Kidney (tissue), 14 donors: Measurements from ENCODE around the gene AKAP13. TPM values are rescaled to one million over a fixed set of nuclear protein-coding genes. Genes with fewer than 3 reads are reported as not detected.

Experiments
- DNase-seq, 5 donors: peaks; one replicate each; pipeline ENCODE4 v3.0.0-alpha.2; 2013 to 2020
- FAIRE-seq: peaks from 2 replicates; lab custom pipeline; 2012; peaks lifted over from hg19 to GRCh38; lab: Jason Lieb, UNC
- H3K27ac ChIP-seq, 2 donors: one replicate each; pipeline ENCODE4 v1.7.0; 2013; ENCODE audit warnings: low read depth in 2 of 2, low read length in 2 of 2, inconsistent platforms in 1 of 2
- H3K27me3 ChIP-seq: one replicate; pipeline ENCODE4 v1.7.1; 2013; ENCODE audit warnings: low read length, inconsistent platforms; ENCODE audit not compliant: control insufficient read depth, insufficient read depth
- H3K36me3 ChIP-seq, 3 donors: one replicate each; pipeline versions ENCODE4 v1.7.0 to v1.7.1; 2013; ENCODE audit warnings: low read length in 3 of 3, control low read depth in 1 of 3, inconsistent platforms in 1 of 3; ENCODE audit not compliant: insufficient read depth in 3 of 3, control insufficient read depth in 2 of 3
- H3K4me1 ChIP-seq, 3 donors: one replicate each; pipeline versions ENCODE4 v1.7.0 to v1.7.1; 2013; ENCODE audit warnings: low read length in 3 of 3, inconsistent platforms in 1 of 3, low read depth in 1 of 3; ENCODE audit not compliant: control insufficient read depth in 2 of 3, insufficient read depth in 2 of 3
- H3K4me3 ChIP-seq, 3 donors: one replicate each; pipeline versions ENCODE4 v1.7.0 to v1.8.1; 2013; ENCODE audit warnings: low read length in 3 of 3, control low read depth in 1 of 3, inconsistent platforms in 1 of 3
- H3K9ac ChIP-seq, 3 donors: one replicate each; pipeline versions ENCODE4 v1.7.0 to v1.7.1; 2013; ENCODE audit warnings: low read length in 3 of 3, control low read depth in 1 of 3, inconsistent platforms in 1 of 3
- H3K9me3 ChIP-seq, 3 donors: one replicate each; pipeline versions ENCODE4 v1.7.0 to v1.7.1; 2013; ENCODE audit warnings: low read length in 3 of 3, control low read depth in 1 of 3, inconsistent platforms in 1 of 3; ENCODE audit not compliant: control insufficient read depth in 2 of 3, insufficient read depth in 1 of 3
- CTCF ChIP-seq: IDR thresholded peaks from 3 replicates; pipeline ENCODE4 v1.5.1; 2012; ENCODE audit warnings: mild to moderate bottlenecking, moderate library complexity, borderline replicate concordance; ENCODE audit not compliant: insufficient read depth; ENCODE audit errors: extremely low read depth
- intact Hi-C: fragments of 100-400 bp; cut with DNase I; formaldehyde crosslinking; loops from one replicate; pipeline ENCODE4 v1.11.1; 2022
- polyA plus RNA-seq: library from polyadenylated mRNA; stranded (reverse); fragments of 350-450 nt; fragmentation: Illumina TruSeq; extraction: RNeasy Lipid Tissue Mini Kit (QIAGEN cat#74804); gene quantifications from one replicate; pipeline ENCODE4 v1.2.3, GENCODE V29; 2014; ENCODE audit warnings: low read depth, low replicate concordance; ENCODE audit not compliant: insufficient read depth
- total RNA-seq: library from RNA; stranded (reverse); fragmentation: NEBNext Ultra II Directional; extraction: Animal tissue kit (Norgen Biotek cat#: 25700); gene quantifications from one replicate; pipeline ENCODE4 v1.2.1, GENCODE V29; 2021
- donor health status: control.
- donor health status: control.
- donor health status: control.
- donor health status: control.
- donor health status: control.
- donor health status: DM: yes; HTN: yes; CAD: no.
- donor health status: Normal renal cell carcinoma (clear cell type).

AKAP13 gene
- total and polyA plus RNA-seq, 2 donors from 2014 or later, result 18.8 to 174 TPM

GRCh38 chr15:85691350-85692240, 311.2 kb downstream of the AKAP13 start:
- Histone ChIP-seq H3K27me3 (no peaks in the 10 kb centered on the region), H3K9ac (no peak overlapping the region), H3K9me3 (no peaks in the 10 kb centered on the region), H3K4me3 (no peak overlapping the region), H3K27ac (peak overlapping the region in 1 of 2 donors; percentile 47), H3K36me3 (peaks cover 0 to 26% (median 21%) of the 10 kb centered on the region in 3 donors), H3K4me1 (peaks cover 0 to 10% (median 0%) of the 10 kb centered on the region in 3 donors)
- intact Hi-C loops, result loop anchor here (10.0 kb wide), 1 partner anchor 67 kb away; no protein-coding TSS in a partner anchor
- FAIRE-seq (no peak), DNase-seq (no peak)
- TF ChIP-seq CTCF, result no peak

GRCh38 chr15:85692321-85692720, 311.9 kb downstream of the AKAP13 start:
- FAIRE-seq, result no peak
- Histone ChIP-seq H3K4me1 (peaks cover 0 to 10% (median 0%) of the 10 kb centered on the region in 3 donors), H3K27ac (peak overlapping the region in 1 of 2 donors; percentile 13), H3K9ac (no peak overlapping the region), H3K36me3 (peaks cover 0 to 28% (median 24%) of the 10 kb centered on the region in 3 donors), H3K27me3 (no peaks in the 10 kb centered on the region), H3K9me3 (no peaks in the 10 kb centered on the region), H3K4me3 (no peak overlapping the region)
- TF ChIP-seq CTCF, result no peak
- intact Hi-C loops, result loop anchor here (10.0 kb wide), 1 partner anchor 68 kb away; no protein-coding TSS in a partner anchor
- DNase-seq, result no peak

- Histone ChIP-seq H3K9me3 (no peaks in the 10 kb centered on the region), H3K4me3 (no peak overlapping the region), H3K36me3 (peaks cover 0 to 28% (median 21%) of the 10 kb centered on the region in 3 donors), H3K27me3 (no peaks in the 10 kb centered on the region), H3K4me1 (peaks cover 0 to 10% (median 0%) of the 10 kb centered on the region in 3 donors), H3K27ac (no peak overlapping the region), H3K9ac (no peak overlapping the region)
- FAIRE-seq (no peak), DNase-seq (no peak)
- no peak for TF ChIP-seq CTCF
- intact Hi-C loops, result loop anchor here (10.0 kb wide), 1 partner anchor 68 kb away; no protein-coding TSS in a partner anchor
Observed at GRCh38 chr15:85692873-85693272, 312.5 kb downstream of the AKAP13 start.
